Measurements from ENCODE around the gene LAMC2. TPM values are rescaled to one million over a fixed set of nuclear protein-coding genes. Genes with fewer than 3 reads are reported as not detected.

Gene LAMC2
- total and polyA plus RNA-seq, 2 donors from 2014 or later, result 4.0 to 89.0 TPM

GRCh38 chr1:183274836-183275235, 88.8 kb downstream of the LAMC2 start:
- no peak for FAIRE-seq
- no peaks in the 10 kb centered on the region for H3K9me3 ChIP-seq (ENCODE audit: control insufficient read depth in 2 of 3, insufficient read depth in 1 of 3, low read length in 3 of 3)
- no peak for DNase-seq

GRCh38 chr1:183275322-183275721, 89.3 kb downstream of the LAMC2 start:
- H3K4me1 ChIP-seq (ENCODE audit: control insufficient read depth in 2 of 3, insufficient read depth in 2 of 3, low read depth in 1 of 3, low read length in 3 of 3), result peaks cover 0 to 7% (median 3%) of the 10 kb centered on the region in 3 donors
- no peaks in the 10 kb centered on the region for H3K9me3 ChIP-seq (ENCODE audit: control insufficient read depth in 2 of 3, insufficient read depth in 1 of 3, low read length in 3 of 3)
- no peaks in the 10 kb centered on the region for H3K36me3 ChIP-seq (ENCODE audit: control insufficient read depth in 2 of 3, insufficient read depth in 3 of 3, low read length in 3 of 3)
- no peaks in the 10 kb centered on the region for H3K27me3 ChIP-seq (ENCODE audit: control insufficient read depth, insufficient read depth, low read length)
- intact Hi-C loops (cut with DNase I), result no loop called here
- no peak overlapping the region for H3K9ac ChIP-seq (ENCODE audit: low read length in 3 of 3)
- DNase-seq (no peak), FAIRE-seq (no peak)
- no peak overlapping the region for H3K4me3 ChIP-seq (ENCODE audit: low read length in 3 of 3)
- TF ChIP-seq CTCF (IDR thresholded peaks at IDR 0.05; ENCODE audit: borderline replicate concordance, extremely low read depth, insufficient read depth), result no peak
- H3K27ac ChIP-seq (ENCODE audit: low read depth in 2 of 2, low read length in 2 of 2), result no peak overlapping the region

More at GRCh38 chr1:183274836-183275235, 88.8 kb downstream of the LAMC2 start:
- H3K27me3 ChIP-seq (ENCODE audit: control insufficient read depth, insufficient read depth, low read length), result no peaks in the 10 kb centered on the region
- intact Hi-C loops (cut with DNase I), result no loop called here
- H3K4me1 ChIP-seq (ENCODE audit: control insufficient read depth in 2 of 3, insufficient read depth in 2 of 3, low read depth in 1 of 3, low read length in 3 of 3), result peaks cover 0 to 7% (median 3%) of the 10 kb centered on the region in 3 donors
- TF ChIP-seq CTCF (IDR thresholded peaks at IDR 0.05; ENCODE audit: borderline replicate concordance, extremely low read depth, insufficient read depth), result no peak
- no peak overlapping the region for H3K4me3 ChIP-seq (ENCODE audit: low read length in 3 of 3)
- no peak overlapping the region for H3K27ac ChIP-seq (ENCODE audit: low read depth in 2 of 2, low read length in 2 of 2)
- H3K9ac ChIP-seq (ENCODE audit: low read length in 3 of 3), result no peak overlapping the region
- no peaks in the 10 kb centered on the region for H3K36me3 ChIP-seq (ENCODE audit: control insufficient read depth in 2 of 3, insufficient read depth in 3 of 3, low read length in 3 of 3)

- TF ChIP-seq CTCF (IDR thresholded peaks at IDR 0.05; ENCODE audit: borderline replicate concordance, extremely low read depth, insufficient read depth), result no peak
- H3K9me3 ChIP-seq (ENCODE audit: control insufficient read depth in 2 of 3, insufficient read depth in 1 of 3, low read length in 3 of 3), result no peaks in the 10 kb centered on the region
- H3K27ac ChIP-seq (ENCODE audit: low read depth in 2 of 2, low read length in 2 of 2), result no peak overlapping the region
- DNase-seq (peak in 4 of 5 donors; percentile 70 to 78 (median 75)), FAIRE-seq (no peak)
- no peak overlapping the region for H3K9ac ChIP-seq (ENCODE audit: low read length in 3 of 3)
- H3K36me3 ChIP-seq (ENCODE audit: control insufficient read depth in 2 of 3, insufficient read depth in 3 of 3, low read length in 3 of 3), result no peaks in the 10 kb centered on the region
- H3K4me3 ChIP-seq (ENCODE audit: low read length in 3 of 3), result no peak overlapping the region
- no peaks in the 10 kb centered on the region for H3K27me3 ChIP-seq (ENCODE audit: control insufficient read depth, insufficient read depth, low read length)
- H3K4me1 ChIP-seq (ENCODE audit: control insufficient read depth in 2 of 3, insufficient read depth in 2 of 3, low read depth in 1 of 3, low read length in 3 of 3), result peaks cover 0 to 3% (median 2%) of the 10 kb centered on the region in 3 donors
- intact Hi-C loops (cut with DNase I), result no loop called here
These were observed 90.5 kb downstream of the LAMC2 start for GRCh38 chr1:183276386-183277080.
